HG03175 (cell line): ENCODE data around the gene BLACAT1.

Experiments
- ATAC-seq: cut with Tn5 transposase; IDR thresholded peaks from one replicate; pipeline ENCODE4 v1.9.1; 2021; ENCODE audit warnings: mild to moderate bottlenecking, moderate library complexity; ENCODE audit not compliant: unreplicated experiment

Gene BLACAT1

DNA sequence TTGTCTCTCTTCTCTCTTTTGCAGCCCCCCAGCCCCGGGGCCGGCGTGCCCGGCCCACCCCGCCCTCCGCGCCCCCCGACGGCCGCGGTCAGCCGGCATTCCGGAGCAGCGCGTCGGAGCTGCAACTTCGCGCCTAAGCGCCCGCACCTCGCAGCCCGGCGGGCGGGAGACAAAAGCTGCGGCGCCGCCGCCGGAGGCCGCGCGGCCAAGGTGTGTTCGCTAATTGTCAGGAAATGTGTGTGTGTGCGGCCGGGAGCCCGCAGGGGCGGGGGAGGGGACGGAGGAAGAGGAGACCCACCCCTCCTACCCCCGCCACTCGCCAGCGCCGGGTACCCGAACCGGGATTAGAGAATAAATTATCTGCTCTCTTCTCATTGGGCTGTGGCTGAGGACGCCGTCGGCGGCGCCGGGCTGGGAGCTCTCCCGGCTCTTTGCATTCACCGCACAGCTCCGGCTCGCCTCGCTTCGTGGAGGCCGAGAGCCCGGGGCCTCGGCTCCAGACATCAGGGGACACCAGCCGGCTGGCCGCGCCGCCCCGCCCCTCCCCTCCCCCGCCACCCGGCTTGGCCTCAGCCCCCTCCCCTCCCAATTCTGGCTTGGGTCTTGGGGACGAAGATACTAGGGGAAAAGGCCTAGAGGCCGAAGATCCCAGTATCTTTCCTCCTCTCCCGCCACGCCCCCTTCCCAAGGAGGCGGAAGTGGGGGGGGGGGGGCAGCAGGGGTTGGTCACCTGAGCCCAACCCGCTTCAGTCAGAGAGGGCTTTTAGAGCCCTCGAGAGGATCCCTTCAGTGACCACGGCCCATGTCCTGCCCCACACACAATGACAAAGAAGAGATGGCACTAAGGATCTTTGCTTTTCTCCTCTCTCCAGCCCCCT lies 1.3 kb upstream of the BLACAT1 start:
- ATAC-seq: no peak

DNA sequence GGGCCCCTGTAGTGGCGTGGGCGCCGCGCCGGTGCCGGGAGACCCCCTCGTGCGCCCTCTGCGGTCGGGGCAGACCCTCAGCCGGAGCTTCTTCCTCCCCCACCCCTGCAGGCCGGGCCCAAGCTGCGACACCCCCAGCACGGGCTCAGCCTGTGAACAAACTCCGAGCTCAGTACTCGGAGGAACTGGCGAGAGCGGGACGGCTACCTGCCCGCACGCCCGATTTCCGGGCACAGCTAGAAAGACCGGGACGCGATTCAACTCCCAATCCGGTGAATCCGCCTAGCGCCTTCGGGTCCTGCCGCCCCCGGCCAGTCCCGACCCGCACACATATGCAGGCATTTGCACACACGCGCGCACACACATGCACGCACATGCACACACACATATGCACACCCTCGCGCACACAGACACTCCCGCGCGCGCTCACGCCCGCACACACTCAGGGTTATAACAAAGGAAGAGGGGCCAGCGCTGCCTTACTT lies 580 bp upstream of the BLACAT1 start:
- ATAC-seq: no peak

DNA sequence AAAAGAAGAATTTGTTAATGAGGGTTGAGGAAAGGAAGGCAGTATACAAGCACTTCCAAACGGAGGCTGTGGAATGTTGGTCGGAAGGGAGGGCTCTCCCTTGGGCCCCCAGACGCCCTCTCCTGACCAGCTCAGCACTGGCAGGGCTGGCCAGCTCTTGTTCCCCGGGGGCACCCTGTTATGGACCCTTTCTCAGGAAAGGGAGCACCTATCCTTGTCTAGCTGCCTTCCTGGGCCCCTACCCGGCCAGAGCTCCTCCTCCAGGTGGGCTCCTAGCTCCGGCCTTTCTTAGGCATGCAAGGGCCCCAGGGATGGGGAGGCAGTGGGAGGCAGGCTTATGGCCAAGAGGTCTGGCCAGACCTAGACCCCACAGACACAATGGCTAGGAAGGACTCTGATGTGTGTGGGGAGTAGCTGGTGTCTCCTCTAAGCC lies 926 bp downstream of the BLACAT1 start:
- no peak for ATAC-seq

DNA sequence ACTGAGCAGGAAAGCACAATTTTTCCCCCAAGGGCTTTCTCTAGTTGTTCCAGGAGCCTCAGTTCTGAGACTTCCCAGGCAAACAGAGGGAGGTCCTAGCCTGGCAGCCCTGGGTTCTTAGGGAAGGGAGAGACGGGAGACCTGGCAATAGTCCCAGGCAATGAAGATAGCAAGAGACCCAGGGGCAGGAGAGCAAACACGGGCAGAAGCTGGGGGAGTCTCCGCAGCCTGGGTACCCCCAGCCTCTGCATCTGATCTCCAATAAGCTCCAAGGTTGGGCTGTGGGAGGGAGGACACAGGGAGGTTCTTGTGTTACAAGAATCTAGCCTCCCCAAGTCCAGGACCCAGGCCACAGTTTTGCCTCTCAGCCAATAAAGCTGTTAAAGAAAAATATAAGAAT lies 2.4 kb downstream of the BLACAT1 start:
- no peak for ATAC-seq

DNA sequence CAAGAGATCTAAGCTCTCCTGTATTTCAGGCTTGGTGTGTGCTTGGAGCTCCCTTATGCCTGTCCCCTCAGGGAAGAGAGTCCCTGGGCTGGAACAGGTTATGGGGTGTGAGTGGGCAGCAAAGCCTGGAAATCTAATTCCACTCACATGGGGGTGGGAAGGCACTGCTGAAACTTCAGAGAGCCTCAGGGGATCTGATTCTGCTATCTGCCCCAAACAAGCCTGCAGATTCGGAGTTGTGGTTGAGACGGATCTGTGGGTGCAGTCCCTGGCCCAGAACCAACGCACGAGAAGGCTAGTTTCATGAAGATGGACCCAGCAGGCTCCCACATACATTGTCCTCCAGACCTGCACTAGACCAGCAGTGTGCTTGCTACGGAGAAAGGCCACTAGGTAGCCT lies 2.9 kb downstream of the BLACAT1 start:
- no peak for ATAC-seq

GRCh38 chr1:205452364-205452763 lies 3.5 kb downstream of the BLACAT1 start:
- ATAC-seq: no peak

DNA sequence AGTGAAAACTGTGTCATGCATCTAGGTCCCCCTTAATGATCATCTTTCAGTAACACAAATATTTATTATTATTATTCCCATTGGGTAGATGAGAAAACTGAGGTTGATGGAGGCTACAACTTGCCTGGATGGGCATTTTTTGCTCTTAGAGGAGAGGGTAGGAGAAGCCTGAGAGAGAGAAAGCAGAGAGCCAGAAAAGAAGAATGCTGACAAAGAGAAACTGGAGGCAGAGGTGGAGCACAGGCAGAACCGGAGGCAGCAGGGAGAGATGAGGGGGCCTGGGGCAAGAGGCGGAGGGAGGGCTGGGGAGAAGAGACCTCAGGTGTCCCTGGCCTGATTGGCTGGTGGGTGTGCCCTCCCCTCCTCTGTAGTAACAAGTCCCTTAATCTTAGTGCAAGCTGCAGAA lies 4.1 kb downstream of the BLACAT1 start:
- no peak for ATAC-seq

DNA sequence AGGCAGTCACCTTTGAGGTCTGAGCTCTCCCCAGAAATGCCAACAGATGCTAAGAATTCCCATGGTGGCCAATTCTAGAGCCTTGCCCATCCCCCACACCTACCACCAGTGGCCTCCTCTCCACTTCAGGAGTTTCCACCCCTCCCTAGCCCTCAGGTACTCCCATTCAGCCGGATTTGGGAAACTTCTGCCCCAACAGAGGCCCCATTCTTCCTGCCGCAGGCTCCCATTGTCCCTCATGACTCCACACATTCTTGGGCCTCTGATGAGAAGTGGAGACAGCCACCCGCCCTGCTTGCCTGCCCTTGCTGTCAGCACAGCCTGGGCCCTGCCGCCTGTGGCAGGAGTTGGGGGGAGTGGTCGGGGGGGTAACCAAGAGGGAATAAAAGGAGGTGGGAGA lies 4.6 kb downstream of the BLACAT1 start:
- ATAC-seq: no peak

DNA sequence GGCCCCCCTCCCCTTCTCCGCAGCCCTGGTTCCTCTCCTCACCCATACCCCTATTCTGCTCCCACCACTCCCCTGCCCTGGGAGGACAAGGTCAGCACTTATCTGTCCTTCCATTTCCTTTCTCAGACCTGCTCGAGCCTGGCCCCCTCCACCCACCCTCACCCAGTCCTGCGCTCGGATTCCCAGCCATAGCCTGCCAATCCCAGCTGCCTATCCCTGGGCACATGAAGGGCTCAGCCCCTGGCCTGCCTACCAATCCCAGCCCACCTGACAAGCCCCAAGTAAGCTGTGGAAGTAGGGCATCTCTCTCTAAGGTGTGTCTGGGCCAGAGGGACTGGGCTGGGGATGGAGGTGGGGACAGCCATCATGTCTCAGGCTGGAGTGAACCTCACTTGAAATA lies 5.4 kb downstream of the BLACAT1 start:
- ATAC-seq: no peak

DNA sequence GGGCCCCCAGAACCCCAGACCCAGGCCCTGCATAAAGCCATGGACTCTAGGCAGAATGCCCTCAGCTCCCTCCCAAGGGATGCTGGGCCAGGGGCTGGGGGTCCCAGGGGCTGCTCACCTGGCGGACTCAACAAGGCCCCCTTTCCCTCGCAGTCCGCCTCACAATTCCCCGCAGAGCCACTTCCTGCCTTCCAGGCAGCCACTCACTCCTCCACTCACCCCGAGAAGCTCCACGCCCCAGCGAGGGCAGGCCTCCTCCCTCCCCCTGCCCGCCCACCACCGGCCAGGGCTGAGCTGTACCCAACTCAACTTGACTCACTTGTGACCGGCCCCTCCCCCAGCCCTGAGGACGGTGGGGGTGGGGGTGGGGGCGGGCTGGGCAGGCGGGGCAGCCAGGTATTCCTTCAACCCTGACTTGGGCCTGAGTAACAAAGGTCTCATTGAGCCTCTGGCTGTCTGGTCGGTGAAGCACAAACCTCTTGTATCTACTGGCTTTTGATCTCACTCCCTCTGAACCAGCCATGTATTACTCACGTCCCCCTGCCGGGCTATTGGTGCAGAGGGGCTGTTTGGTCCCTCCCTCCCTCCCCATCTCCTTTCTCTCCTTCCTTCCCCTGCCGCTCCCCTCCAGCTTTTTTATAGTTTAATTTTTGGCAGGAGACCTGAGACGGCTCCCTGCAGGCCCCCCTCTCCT lies 5.9 kb downstream of the BLACAT1 start:
- no peak for ATAC-seq

DNA sequence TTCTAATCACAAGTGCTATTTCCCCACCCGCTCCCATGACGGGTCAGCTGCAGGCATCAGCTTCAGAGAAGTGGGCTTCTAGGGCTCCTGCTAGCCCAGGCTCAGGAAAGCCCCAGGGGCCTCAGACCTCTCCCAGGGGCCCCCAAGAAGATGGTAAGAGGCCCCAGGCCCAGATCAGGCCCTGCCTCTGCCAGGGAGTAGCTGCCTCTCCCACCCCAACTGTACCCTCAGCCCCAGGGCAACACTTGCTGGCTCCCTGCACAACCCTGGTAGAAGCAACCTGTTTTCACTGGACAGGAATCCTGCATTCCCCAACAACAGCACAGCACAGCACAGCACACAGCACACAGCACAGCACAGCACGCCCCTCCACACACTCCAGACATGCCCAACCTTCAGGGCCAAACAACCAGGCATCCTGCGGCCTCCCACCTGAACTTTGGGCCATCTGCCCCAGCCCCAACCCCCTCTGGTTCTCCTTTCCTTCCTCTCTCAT lies 6.5 kb downstream of the BLACAT1 start:
- no peak for ATAC-seq

GRCh38 chr1:205448540-205449253 lies 7.1 kb downstream of the BLACAT1 start:
- ATAC-seq: no peak

- no peak for ATAC-seq
Measured at GRCh38 chr1:205447457-205448341, 8.1 kb downstream of the BLACAT1 start.

- ATAC-seq: no peak
Measured at GRCh38 chr1:205446828-205447227, 9.0 kb downstream of the BLACAT1 start.

- no peak for ATAC-seq
Measured at GRCh38 chr1:205445646-205445935, 10.3 kb downstream of the BLACAT1 start.

- ATAC-seq: no peak
Measured at GRCh38 chr1:205444931-205445645, 10.8 kb downstream of the BLACAT1 start.

- no peak for ATAC-seq
Measured at GRCh38 chr1:205444300-205444930, 11.4 kb downstream of the BLACAT1 start.

GRCh38 chr1:205443585-205444299 lies 12.1 kb downstream of the BLACAT1 start:
- ATAC-seq: no peak
